CD14-positive monocyte (primary cell): ENCODE results near the gene COX18. TPM values are rescaled to one million over a fixed set of nuclear protein-coding genes. Genes with fewer than 3 reads are reported as not detected.

Experiments used
- DNase-seq, 3 donors: peaks; one replicate each; pipeline ENCODE4 v3.0.0-alpha.2; 2011 to 2022
- H2AFZ ChIP-seq: 2 replicates; pipeline ENCODE4 v1.6.0; 2012; ENCODE audit warnings: mild to moderate bottlenecking, low read depth, low read length, inconsistent platforms; ENCODE audit not compliant: insufficient read depth, poor library complexity, severe bottlenecking
- H3K27ac ChIP-seq, 2 donors: 1 replicate in 1 of 2; 2 replicates in 1 of 2; pipeline ENCODE4 v1.5.1; 2012 to 2013; ENCODE audit warnings: low read length in 2 of 2, control low read depth in 1 of 2, inconsistent platforms in 1 of 2, low read depth in 1 of 2, mild to moderate bottlenecking in 1 of 2
- H3K27me3 ChIP-seq, 2 donors: one replicate each; pipeline versions ENCODE4 v1.6.0 to v1.6.1; 2011 to 2013; ENCODE audit warnings: low read length in 2 of 2; ENCODE audit not compliant: control insufficient read depth in 2 of 2, insufficient read depth in 2 of 2
- H3K36me3 ChIP-seq, 2 donors: replicated peaks in 1 of 2; 1 replicate in 1 of 2; 2 replicates in 1 of 2; pipeline versions ENCODE4 v1.5.1 to v1.6.1; 2012 to 2013; ENCODE audit warnings: low read length in 2 of 2, control low read depth in 1 of 2, inconsistent platforms in 1 of 2, mild to moderate bottlenecking in 1 of 2; ENCODE audit not compliant: insufficient read depth in 2 of 2, control insufficient read depth in 1 of 2
- H3K4me1 ChIP-seq, 2 donors: 1 replicate in 1 of 2; 2 replicates in 1 of 2; pipeline versions ENCODE4 v1.5.1 to v1.6.1; 2012 to 2013; ENCODE audit warnings: low read length in 2 of 2, control low read depth in 1 of 2, inconsistent platforms in 1 of 2, mild to moderate bottlenecking in 1 of 2, moderate library complexity in 1 of 2; ENCODE audit not compliant: insufficient read depth in 2 of 2, control insufficient read depth in 1 of 2
- H3K4me2 ChIP-seq: replicated peaks from 2 replicates; pipeline ENCODE3; 2012; ENCODE audit warnings: low read length, moderate library complexity, mild to moderate bottlenecking; ENCODE audit not compliant: poor library complexity, severe bottlenecking; ENCODE audit errors: extremely low read depth
- H3K4me3 ChIP-seq, 3 experiments: fragments of 200-600 bp in 1 of 3; sonication (generic) in 1 of 3; replicated peaks in 1 of 3; 1 replicate in 2 of 3; 2 replicates in 1 of 3; pipeline ENCODE4 v1.5.1; 2011 to 2013; ENCODE audit warnings: low read length in 3 of 3, mild to moderate bottlenecking in 3 of 3, control low read depth in 2 of 3, low read depth in 2 of 3, inconsistent platforms in 1 of 3, moderate library complexity in 1 of 3
- H3K79me2 ChIP-seq: 2 replicates; pipeline ENCODE4 v1.6.0; 2012; ENCODE audit warnings: mild to moderate bottlenecking, control low read depth, inconsistent platforms, low read length, moderate library complexity; ENCODE audit not compliant: insufficient read depth
- H3K9ac ChIP-seq: 2 replicates; pipeline ENCODE4 v1.6.0; 2017; ENCODE audit warnings: low read length, mild to moderate bottlenecking; ENCODE audit not compliant: insufficient read depth, poor library complexity, severe bottlenecking
- H3K9me3 ChIP-seq, 2 donors: replicated peaks in 1 of 2; 1 replicate in 1 of 2; 2 replicates in 1 of 2; pipeline versions ENCODE4 v1.5.1 to v1.6.1; 2012 to 2013; ENCODE audit warnings: low read length in 2 of 2, control low read depth in 1 of 2; ENCODE audit not compliant: control insufficient read depth in 1 of 2, insufficient read depth in 1 of 2
- H4K20me1 ChIP-seq: 2 replicates; pipeline ENCODE4 v1.6.0; 2012; ENCODE audit warnings: mild to moderate bottlenecking, low read length, control low read depth, moderate library complexity; ENCODE audit not compliant: insufficient read depth
- H3K27ac Mint-ChIP-seq, 7 donors: one replicate each; pipeline ENCODE4 v1.8.0; 2020; ENCODE audit warnings: mild to moderate bottlenecking in 7 of 7, mixed read lengths in 7 of 7, moderate library complexity in 6 of 7, inconsistent platforms in 2 of 7
- H3K27me3 Mint-ChIP-seq, 3 donors: one replicate each; pipeline ENCODE4 v1.8.0; 2021 to 2022; ENCODE audit warnings: low read depth in 3 of 3, mild to moderate bottlenecking in 3 of 3, mixed read lengths in 3 of 3, moderate library complexity in 3 of 3, inconsistent platforms in 1 of 3
- H3K36me3 Mint-ChIP-seq, 2 donors: one replicate each; pipeline ENCODE4 v1.8.0; 2020; ENCODE audit warnings: mixed read lengths in 2 of 2, inconsistent platforms in 1 of 2, mild to moderate bottlenecking in 1 of 2
- H3K4me1 Mint-ChIP-seq: one replicate; pipeline ENCODE4 v1.8.0; 2020; ENCODE audit warnings: mild to moderate bottlenecking, mixed read lengths
- H3K4me3 Mint-ChIP-seq, 2 donors: one replicate each; pipeline ENCODE4 v1.8.0; 2020; ENCODE audit warnings: mild to moderate bottlenecking in 2 of 2, mixed read lengths in 2 of 2, moderate library complexity in 1 of 2
- H3K9me3 Mint-ChIP-seq, 7 donors: one replicate each; pipeline ENCODE4 v1.8.0; 2020 to 2022; ENCODE audit warnings: mixed read lengths in 7 of 7, mild to moderate bottlenecking in 6 of 7, moderate library complexity in 6 of 7, inconsistent platforms in 2 of 7
- CTCF ChIP-seq: fragments of 200-600 bp; IDR thresholded peaks from one replicate; pipeline ENCODE4 v1.8.0; 2022; ENCODE audit warnings: antibody characterized with exemption, mild to moderate bottlenecking
- WGBS: methylation state at CpG from one replicate; pipeline ENCODE4 v1.1.5; 2013; ENCODE audit warnings: missing lambda C conversion rate; ENCODE audit not compliant: insufficient coverage; 5-methylcytosine and 5-hydroxymethylcytosine counted together
- intact Hi-C, 2 donors: fragments of 100-400 bp; cut with micrococcal nuclease; formaldehyde crosslinking; loops; one replicate each; pipeline versions ENCODE4 v1.15.0 to v1.15.1; 2023
- polyA plus RNA-seq, 3 donors: library from polyadenylated mRNA; depleted of rRNA in 1 of 3; unstranded in 2 of 3; stranded (reverse) in 1 of 3; fragments of 300-500 nt in 2 of 3; fragments of >200 nt in 1 of 3; fragmentation: Illumina TruSeq in 2 of 3; gene quantifications; 1 replicate in 2 of 3; 2 replicates in 1 of 3; pipeline ENCODE4 v1.2.3, GENCODE V29; 2012 to 2021

The COX18 gene
- polyA plus RNA-seq, 3 donors, result 8.3 to 10.3 (median 9.7) TPM

- no peaks in the 10 kb centered on the region for H3K4me1 Mint-ChIP-seq
- H3K4me3 Mint-ChIP-seq, result no peak overlapping the region
These were observed 34.6 kb downstream of the COX18 start for GRCh38 chr4:73034896-73035295.

GRCh38 chr4:73028621-73029020 is 40.9 kb downstream of the COX18 start:
- H4K20me1 ChIP-seq, result no peaks in the 10 kb centered on the region
- H3K27ac ChIP-seq, result no peak overlapping the region
- no peak for TF ChIP-seq CTCF
- DNase-seq, result no peak
- Mint-ChIP-seq H3K27me3 (peaks cover 0 to 2% (median 0%) of the 10 kb centered on the region in 3 donors), H3K4me3 (no peak overlapping the region), H3K27ac (no peak overlapping the region), H3K9me3 (peaks cover 0 to 2% (median 0%) of the 10 kb centered on the region in 7 donors), H3K4me1 (no peaks in the 10 kb centered on the region), H3K36me3 (no peaks in the 10 kb centered on the region)
- WGBS, result no CpG with 5 or more reads among the region's 5 CpGs
- no peak overlapping the region for H3K4me3 ChIP-seq
- no peak overlapping the region for H3K4me2 ChIP-seq
- no peaks in the 10 kb centered on the region for H3K36me3 ChIP-seq
- no peaks in the 10 kb centered on the region for H3K9me3 ChIP-seq
- intact Hi-C loops, result no loop called here
- no peak overlapping the region for H3K9ac ChIP-seq
- no peak overlapping the region for H2AFZ ChIP-seq
- H3K27me3 ChIP-seq, result no peaks in the 10 kb centered on the region
- H3K79me2 ChIP-seq, result no peaks in the 10 kb centered on the region
- H3K4me1 ChIP-seq, result no peaks in the 10 kb centered on the region

More at GRCh38 chr4:73034896-73035295, 34.6 kb downstream of the COX18 start:
- H3K4me3 ChIP-seq, result no peak overlapping the region
- Mint-ChIP-seq H3K9me3 (peaks cover 9 to 19% (median 13%) of the 10 kb centered on the region in 7 donors), H3K27me3 (peaks cover 0 to 3% (median 0%) of the 10 kb centered on the region in 3 donors), H3K36me3 (no peaks in the 10 kb centered on the region), H3K27ac (no peak overlapping the region)
- DNase-seq, result no peak
- H3K27me3 ChIP-seq, result no peaks in the 10 kb centered on the region
- H3K4me1 ChIP-seq, result no peaks in the 10 kb centered on the region
- H3K27ac ChIP-seq, result no peak overlapping the region
- TF ChIP-seq CTCF, result no peak
- H3K9me3 ChIP-seq, result peaks cover 5 to 14% of the 10 kb centered on the region in 2 donors
- H4K20me1 ChIP-seq, result no peaks in the 10 kb centered on the region
- H3K79me2 ChIP-seq, result no peaks in the 10 kb centered on the region
- no peak overlapping the region for H3K9ac ChIP-seq
- intact Hi-C loops, result no loop called here
- no peak overlapping the region for H3K4me2 ChIP-seq
- H3K36me3 ChIP-seq, result no peaks in the 10 kb centered on the region
- H2AFZ ChIP-seq, result no peak overlapping the region
- no CpG with 5 or more reads among the region's 2 CpGs for WGBS
